Esophagus squamous epithelium (tissue), 4 donors: ENCODE results near the gene ST6GALNAC3.

Experiments
- POLR2A ChIP-seq, 4 donors: fragments of 450-650 bp; IDR thresholded peaks; one replicate each; pipeline ENCODE4 v1.6.1; 2017; ENCODE audit warnings: antibody characterized with exemption in 4 of 4, mild to moderate bottlenecking in 4 of 4, moderate library complexity in 3 of 4
- TF ChIP-seq, protein P1 (sequence below), 6 experiments: fragments of 450-650 bp in 4 of 6; fragments of 200-600 bp in 2 of 6; sonication (generic) in 2 of 6; IDR thresholded peaks; one replicate each; pipeline ENCODE4 v1.5.1; 2016 to 2019; ENCODE audit warnings: antibody characterized with exemption in 6 of 6, mild to moderate bottlenecking in 4 of 6, moderate library complexity in 4 of 6

DNA sequence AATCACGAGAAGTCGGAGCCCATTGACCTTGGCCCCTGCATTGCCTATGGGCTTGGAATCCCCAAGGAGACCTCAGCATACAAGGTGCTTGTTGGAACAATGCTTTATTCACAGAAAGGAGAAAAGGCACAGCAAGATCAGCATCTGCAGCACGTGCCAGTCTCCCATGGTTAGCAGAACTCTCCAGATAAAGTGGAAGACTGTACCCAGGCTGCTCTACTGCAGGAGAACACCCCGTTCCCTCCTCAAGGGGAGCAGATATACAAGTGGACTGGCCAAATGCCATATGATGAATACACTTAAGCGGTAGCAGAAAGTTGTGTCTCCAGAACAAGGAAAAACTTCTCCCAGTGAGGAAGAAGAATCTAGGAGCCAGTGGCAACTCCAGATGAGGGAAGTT lies 53.5 kb downstream of the ST6GALNAC3 start:
- TF ChIP-seq, protein P1, sequence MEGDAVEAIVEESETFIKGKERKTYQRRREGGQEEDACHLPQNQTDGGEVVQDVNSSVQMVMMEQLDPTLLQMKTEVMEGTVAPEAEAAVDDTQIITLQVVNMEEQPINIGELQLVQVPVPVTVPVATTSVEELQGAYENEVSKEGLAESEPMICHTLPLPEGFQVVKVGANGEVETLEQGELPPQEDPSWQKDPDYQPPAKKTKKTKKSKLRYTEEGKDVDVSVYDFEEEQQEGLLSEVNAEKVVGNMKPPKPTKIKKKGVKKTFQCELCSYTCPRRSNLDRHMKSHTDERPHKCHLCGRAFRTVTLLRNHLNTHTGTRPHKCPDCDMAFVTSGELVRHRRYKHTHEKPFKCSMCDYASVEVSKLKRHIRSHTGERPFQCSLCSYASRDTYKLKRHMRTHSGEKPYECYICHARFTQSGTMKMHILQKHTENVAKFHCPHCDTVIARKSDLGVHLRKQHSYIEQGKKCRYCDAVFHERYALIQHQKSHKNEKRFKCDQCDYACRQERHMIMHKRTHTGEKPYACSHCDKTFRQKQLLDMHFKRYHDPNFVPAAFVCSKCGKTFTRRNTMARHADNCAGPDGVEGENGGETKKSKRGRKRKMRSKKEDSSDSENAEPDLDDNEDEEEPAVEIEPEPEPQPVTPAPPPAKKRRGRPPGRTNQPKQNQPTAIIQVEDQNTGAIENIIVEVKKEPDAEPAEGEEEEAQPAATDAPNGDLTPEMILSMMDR (IDR thresholded peaks at IDR 0.05): no peak
- TF ChIP-seq POLR2A (IDR thresholded peaks at IDR 0.05): no peak
